Neural progenitor cell (in vitro differentiated cells): Measurements from ENCODE around the gene CACYBP. TPM values are rescaled to one million over a fixed set of nuclear protein-coding genes. Genes with fewer than 3 reads are reported as not detected.

Experiments used
- DNase-seq: peaks from one replicate; pipeline ENCODE4 v3.0.0-alpha.2; 2016; ENCODE audit warnings: low spot score
- H2AFZ ChIP-seq: fragments of 200-600 bp; sonication (generic); replicated peaks from 2 replicates; pipeline ENCODE4 v1.6.1; 2016; ENCODE audit warnings: antibody characterized with exemption
- H3F3A ChIP-seq: fragments of 200-600 bp; sonication (generic); 2 replicates; pipeline ENCODE4 v1.6.1; 2016; ENCODE audit warnings: antibody characterized with exemption, low read depth
- H3K27ac ChIP-seq: fragments of 200-600 bp; sonication (generic); 2 replicates; pipeline ENCODE4 v1.5.1; 2016; ENCODE audit warnings: mild to moderate bottlenecking
- H3K27me3 ChIP-seq: fragments of 200-600 bp; sonication (generic); 2 replicates; pipeline ENCODE4 v1.6.1; 2016; ENCODE audit warnings: mild to moderate bottlenecking, moderate library complexity
- H3K36me3 ChIP-seq: fragments of 200-600 bp; sonication (generic); 2 replicates; pipeline ENCODE4 v1.5.1; 2016
- H3K4me1 ChIP-seq: fragments of 200-600 bp; sonication (generic); 2 replicates; pipeline ENCODE4 v1.6.1; 2016; ENCODE audit warnings: mixed run types
- H3K4me2 ChIP-seq: fragments of 200-600 bp; sonication (generic); 2 replicates; pipeline ENCODE4 v1.6.1; 2016
- H3K4me3 ChIP-seq: fragments of 200-600 bp; sonication (generic); 2 replicates; pipeline ENCODE4 v1.5.1; 2016
- H3K79me2 ChIP-seq: fragments of 200-600 bp; sonication (generic); 2 replicates; pipeline ENCODE4 v1.6.1; 2016; ENCODE audit warnings: low read depth
- H3K9ac ChIP-seq: fragments of 200-600 bp; sonication (generic); 2 replicates; pipeline ENCODE4 v1.6.1; 2016
- H3K9me3 ChIP-seq: fragments of 200-600 bp; sonication (generic); 2 replicates; pipeline ENCODE4 v1.5.1; 2016; ENCODE audit warnings: low read depth
- H4K20me1 ChIP-seq: fragments of 200-600 bp; sonication (generic); 2 replicates; pipeline ENCODE4 v1.6.1; 2016; ENCODE audit warnings: low read depth
- H3K27ac Mint-ChIP-seq: 3 replicates; pipeline ENCODE4 v1.8.0; 2021; ENCODE audit warnings: mixed read lengths
- H3K27me3 Mint-ChIP-seq: 2 replicates; pipeline ENCODE4 v1.8.0; 2022; ENCODE audit warnings: low read depth, mild to moderate bottlenecking, inconsistent platforms, moderate library complexity, mixed read lengths; ENCODE audit not compliant: insufficient read depth
- H3K36me3 Mint-ChIP-seq: 3 replicates; pipeline ENCODE4 v1.8.0; 2021; ENCODE audit warnings: mixed read lengths
- H3K4me1 Mint-ChIP-seq: 3 replicates; pipeline ENCODE4 v1.8.0; 2021; ENCODE audit warnings: mixed read lengths
- H3K4me3 Mint-ChIP-seq: 3 replicates; pipeline ENCODE4 v1.8.0; 2021; ENCODE audit warnings: mild to moderate bottlenecking, moderate library complexity, mixed read lengths
- H3K9me3 Mint-ChIP-seq: 3 replicates; pipeline ENCODE4 v1.8.0; 2020; ENCODE audit warnings: mixed read lengths
- CTCF ChIP-seq: fragments of 200-600 bp; sonication (generic); IDR thresholded peaks from 2 replicates; pipeline ENCODE4 v1.5.1; 2017; ENCODE audit warnings: antibody characterized with exemption, mild to moderate bottlenecking
- EZH2 ChIP-seq: fragments of 200-600 bp; sonication (generic); IDR thresholded peaks from 2 replicates; pipeline ENCODE4 v1.6.1; 2017; ENCODE audit warnings: antibody characterized with exemption, mild to moderate bottlenecking, moderate library complexity
- EZH2phosphoT487 ChIP-seq: fragments of 200-600 bp; sonication (generic); IDR thresholded peaks from 2 replicates; pipeline ENCODE4 v1.6.1; 2017; ENCODE audit warnings: antibody characterized with exemption
- total RNA-seq: library from RNA; depleted of rRNA; stranded (reverse); fragments of >200 nt; gene quantifications from 2 replicates; pipeline ENCODE4 v1.2.3, GENCODE V29; 2015; ENCODE audit warnings: low replicate concordance

The CACYBP gene
- total RNA-seq, 1 donor from 2014 or later, result 166 TPM

- Histone ChIP-seq H3K79me2 (peaks cover 51% of the 10 kb centered on the region), H3K27ac (peak overlapping the region; percentile 97), H3K36me3 (no peaks in the 10 kb centered on the region), H3K4me3 (peak overlapping the region; percentile 70), H3K4me1 (peaks cover 21% of the 10 kb centered on the region), H3K4me2 (peak overlapping the region; percentile 91), H3F3A (peaks cover 9% of the 10 kb centered on the region), H2AFZ (peak overlapping the region; percentile 91), H3K27me3 (no peaks in the 10 kb centered on the region), H3K9ac (peak overlapping the region; percentile 95), H4K20me1 (peaks cover 25% of the 10 kb centered on the region), H3K9me3 (no peaks in the 10 kb centered on the region)
- Mint-ChIP-seq H3K27me3 (no peaks in the 10 kb centered on the region), H3K4me3 (no peak overlapping the region), H3K36me3 (peaks cover 8% of the 10 kb centered on the region), H3K27ac (no peak overlapping the region), H3K9me3 (no peaks in the 10 kb centered on the region), H3K4me1 (peaks cover 31% of the 10 kb centered on the region)
- TF ChIP-seq EZH2phosphoT487 (no peak), EZH2 (no peak), CTCF (no peak)
- DNase-seq, result peak; percentile 98
Observed at GRCh38 chr1:174999216-174999935, 371 bp upstream of the CACYBP start.

- H3K27me3 ChIP-seq, result no peaks in the 10 kb centered on the region
- DNase-seq, result no peak
- Mint-ChIP-seq H3K9me3 (no peaks in the 10 kb centered on the region), H3K36me3 (peaks cover 13% of the 10 kb centered on the region), H3K4me1 (peaks cover 31% of the 10 kb centered on the region), H3K27ac (peak overlapping the region; percentile 89), H3K4me3 (no peak overlapping the region), H3K27me3 (no peaks in the 10 kb centered on the region)
- H3F3A ChIP-seq, result peaks cover 9% of the 10 kb centered on the region
- H2AFZ ChIP-seq, result no peak overlapping the region
- no peaks in the 10 kb centered on the region for H3K9me3 ChIP-seq
- H3K9ac ChIP-seq, result peak overlapping the region; percentile 78
- H3K4me2 ChIP-seq, result peak overlapping the region; percentile 88
- peaks cover 30% of the 10 kb centered on the region for H4K20me1 ChIP-seq
- H3K4me3 ChIP-seq, result peak overlapping the region; percentile 70
- H3K4me1 ChIP-seq, result peaks cover 21% of the 10 kb centered on the region
- H3K36me3 ChIP-seq, result no peaks in the 10 kb centered on the region
- H3K79me2 ChIP-seq, result peaks cover 64% of the 10 kb centered on the region
- no peak overlapping the region for H3K27ac ChIP-seq
- no peak for TF ChIP-seq EZH2
- TF ChIP-seq EZH2phosphoT487, result no peak
- TF ChIP-seq CTCF, result no peak
Observed at GRCh38 chr1:175000697-175001187, 995 bp downstream of the CACYBP start.

GRCh38 chr1:175002910-175003517 lies 3.3 kb downstream of the CACYBP start:
- Histone ChIP-seq H3K36me3 (peaks cover 12% of the 10 kb centered on the region), H3K9ac (no peak overlapping the region), H3K4me1 (peaks cover 20% of the 10 kb centered on the region), H3K9me3 (no peaks in the 10 kb centered on the region), H3K79me2 (peaks cover 84% of the 10 kb centered on the region), H3K4me3 (no peak overlapping the region), H3K27ac (no peak overlapping the region), H3K27me3 (no peaks in the 10 kb centered on the region), H3F3A (peaks cover 9% of the 10 kb centered on the region), H3K4me2 (peak overlapping the region; percentile 88), H2AFZ (no peak overlapping the region), H4K20me1 (peaks cover 38% of the 10 kb centered on the region)
- Mint-ChIP-seq H3K36me3 (peaks cover 15% of the 10 kb centered on the region), H3K9me3 (no peaks in the 10 kb centered on the region), H3K27ac (no peak overlapping the region), H3K4me1 (peaks cover 25% of the 10 kb centered on the region), H3K4me3 (no peak overlapping the region), H3K27me3 (no peaks in the 10 kb centered on the region)
- TF ChIP-seq CTCF (no peak), EZH2phosphoT487 (no peak), EZH2 (no peak)
- DNase-seq, result no peak
